Neural cell (in vitro differentiated cells): ENCODE measurements around the gene LPCAT3.

Source experiments
- EP300 ChIP-seq: fragments of 450-650 bp; conservative IDR thresholded peaks from 2 replicates; pipeline ENCODE4 v1.6.1; 2014; ENCODE audit warnings: antibody characterized with exemption, mild to moderate bottlenecking, moderate library complexity; ENCODE audit not compliant: poor library complexity, severe bottlenecking
- EZH2 ChIP-seq: fragments of 200-600, 300-800 bp; shearing (Covaris generic), sonication (generic); IDR thresholded peaks from 2 replicates; pipeline ENCODE4 v1.6.1; 2014; ENCODE audit warnings: antibody characterized with exemption, low read length, borderline replicate concordance, mild to moderate bottlenecking; ENCODE audit not compliant: insufficient read depth, poor library complexity, severe bottlenecking
- MXI1 ChIP-seq: fragments of 450-650 bp; conservative IDR thresholded peaks from 2 replicates; pipeline ENCODE4 v1.6.1; 2014; ENCODE audit warnings: antibody characterized with exemption, mild to moderate bottlenecking; ENCODE audit not compliant: poor library complexity, severe bottlenecking
- POLR2AphosphoS5 ChIP-seq: IDR thresholded peaks from 2 replicates; pipeline ENCODE4 v1.6.1; 2012
- RAD21 ChIP-seq: fragments of 450-650 bp; conservative IDR thresholded peaks from 2 replicates; pipeline ENCODE4 v1.6.1; 2014; ENCODE audit warnings: antibody characterized with exemption, mild to moderate bottlenecking, moderate library complexity
- TF ChIP-seq, protein P1 (sequence below): fragments of 450-650 bp; IDR thresholded peaks from 2 replicates; pipeline ENCODE4 v1.5.1; 2014; ENCODE audit warnings: antibody characterized with exemption, mild to moderate bottlenecking, moderate library complexity; ENCODE audit not compliant: poor library complexity, severe bottlenecking
- TF ChIP-seq, protein P2 (sequence below): IDR thresholded peaks from 2 replicates; pipeline ENCODE4 v1.6.1; 2012; ENCODE audit warnings: borderline replicate concordance

DNA sequence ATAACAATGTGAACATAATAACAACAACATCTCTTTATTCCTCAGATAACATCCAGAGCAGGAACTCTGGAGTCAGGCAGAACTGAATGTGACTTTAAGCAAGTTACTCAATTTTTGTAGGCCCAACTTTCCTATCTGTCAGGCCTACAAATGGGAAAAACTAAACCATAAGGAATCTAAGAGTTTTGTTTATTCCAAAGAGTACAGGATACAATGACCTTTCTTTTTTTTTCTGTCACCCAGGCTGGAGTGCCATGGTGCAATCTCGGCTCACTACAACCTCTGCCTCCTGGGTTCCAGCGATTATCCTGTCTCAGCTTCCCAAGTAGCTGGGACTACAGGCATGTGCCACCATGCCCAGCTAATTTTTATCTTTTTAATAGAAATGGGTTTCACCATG lies 9.4 kb downstream of the LPCAT3 start:
- TF ChIP-seq EP300 (no peak), RAD21 (no peak), POLR2AphosphoS5 (no peak), MXI1 (no peak), EZH2 (no peak)
- TF ChIP-seq, protein P1, sequence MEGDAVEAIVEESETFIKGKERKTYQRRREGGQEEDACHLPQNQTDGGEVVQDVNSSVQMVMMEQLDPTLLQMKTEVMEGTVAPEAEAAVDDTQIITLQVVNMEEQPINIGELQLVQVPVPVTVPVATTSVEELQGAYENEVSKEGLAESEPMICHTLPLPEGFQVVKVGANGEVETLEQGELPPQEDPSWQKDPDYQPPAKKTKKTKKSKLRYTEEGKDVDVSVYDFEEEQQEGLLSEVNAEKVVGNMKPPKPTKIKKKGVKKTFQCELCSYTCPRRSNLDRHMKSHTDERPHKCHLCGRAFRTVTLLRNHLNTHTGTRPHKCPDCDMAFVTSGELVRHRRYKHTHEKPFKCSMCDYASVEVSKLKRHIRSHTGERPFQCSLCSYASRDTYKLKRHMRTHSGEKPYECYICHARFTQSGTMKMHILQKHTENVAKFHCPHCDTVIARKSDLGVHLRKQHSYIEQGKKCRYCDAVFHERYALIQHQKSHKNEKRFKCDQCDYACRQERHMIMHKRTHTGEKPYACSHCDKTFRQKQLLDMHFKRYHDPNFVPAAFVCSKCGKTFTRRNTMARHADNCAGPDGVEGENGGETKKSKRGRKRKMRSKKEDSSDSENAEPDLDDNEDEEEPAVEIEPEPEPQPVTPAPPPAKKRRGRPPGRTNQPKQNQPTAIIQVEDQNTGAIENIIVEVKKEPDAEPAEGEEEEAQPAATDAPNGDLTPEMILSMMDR: no peak
- TF ChIP-seq, protein P2, sequence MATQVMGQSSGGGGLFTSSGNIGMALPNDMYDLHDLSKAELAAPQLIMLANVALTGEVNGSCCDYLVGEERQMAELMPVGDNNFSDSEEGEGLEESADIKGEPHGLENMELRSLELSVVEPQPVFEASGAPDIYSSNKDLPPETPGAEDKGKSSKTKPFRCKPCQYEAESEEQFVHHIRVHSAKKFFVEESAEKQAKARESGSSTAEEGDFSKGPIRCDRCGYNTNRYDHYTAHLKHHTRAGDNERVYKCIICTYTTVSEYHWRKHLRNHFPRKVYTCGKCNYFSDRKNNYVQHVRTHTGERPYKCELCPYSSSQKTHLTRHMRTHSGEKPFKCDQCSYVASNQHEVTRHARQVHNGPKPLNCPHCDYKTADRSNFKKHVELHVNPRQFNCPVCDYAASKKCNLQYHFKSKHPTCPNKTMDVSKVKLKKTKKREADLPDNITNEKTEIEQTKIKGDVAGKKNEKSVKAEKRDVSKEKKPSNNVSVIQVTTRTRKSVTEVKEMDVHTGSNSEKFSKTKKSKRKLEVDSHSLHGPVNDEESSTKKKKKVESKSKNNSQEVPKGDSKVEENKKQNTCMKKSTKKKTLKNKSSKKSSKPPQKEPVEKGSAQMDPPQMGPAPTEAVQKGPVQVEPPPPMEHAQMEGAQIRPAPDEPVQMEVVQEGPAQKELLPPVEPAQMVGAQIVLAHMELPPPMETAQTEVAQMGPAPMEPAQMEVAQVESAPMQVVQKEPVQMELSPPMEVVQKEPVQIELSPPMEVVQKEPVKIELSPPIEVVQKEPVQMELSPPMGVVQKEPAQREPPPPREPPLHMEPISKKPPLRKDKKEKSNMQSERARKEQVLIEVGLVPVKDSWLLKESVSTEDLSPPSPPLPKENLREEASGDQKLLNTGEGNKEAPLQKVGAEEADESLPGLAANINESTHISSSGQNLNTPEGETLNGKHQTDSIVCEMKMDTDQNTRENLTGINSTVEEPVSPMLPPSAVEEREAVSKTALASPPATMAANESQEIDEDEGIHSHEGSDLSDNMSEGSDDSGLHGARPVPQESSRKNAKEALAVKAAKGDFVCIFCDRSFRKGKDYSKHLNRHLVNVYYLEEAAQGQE: no peak
